ENCODE data around the gene SAV1. TPM values are rescaled to one million over a fixed set of nuclear protein-coding genes. Genes with fewer than 3 reads are reported as not detected.

The SAV1 gene
- polyA plus RNA-seq, 1 of the 3 experiments (the other 2 are of a cell fraction), result 8.9 TPM

- Histone ChIP-seq H3K27me3 (ENCODE audit: insufficient read depth) (no peaks in the 10 kb centered on the region), H3K4me2 (no peak overlapping the region), H3K4me3 (ENCODE audit: low read depth in 2 of 2, low read length in 1 of 2) (no peak overlapping the region), H3K9me3 (no peaks in the 10 kb centered on the region), H3K9ac (no peak overlapping the region), H3K4me1 (ENCODE audit: control insufficient read depth in 1 of 2, insufficient read depth in 2 of 2, low read depth in 1 of 2, low read length in 1 of 2) (peaks cover 0 to 17% of the 10 kb centered on the region in 2 experiments; a peak in 3 of 4 replicates), H3K9me2 (no peaks in the 10 kb centered on the region), H4K20me1 (ENCODE audit: insufficient read depth) (no peaks in the 10 kb centered on the region), H3K36me3 (replicated peaks in 1 of 2; ENCODE audit: control insufficient read depth in 1 of 2, insufficient read depth in 2 of 2, low read length in 1 of 2) (peaks cover 6 to 24% of the 10 kb centered on the region in 2 experiments), H3K27ac (ENCODE audit: low read depth in 2 of 2, low read length in 1 of 2) (no peak overlapping the region), H3K79me2 (ENCODE audit: insufficient read depth) (peaks cover 92% of the 10 kb centered on the region), H3F3A (replicated peaks; ENCODE audit: insufficient read depth) (no peaks in the 10 kb centered on the region), H2AFZ (ENCODE audit: low read depth) (no peak overlapping the region)
- TF ChIP-seq FOSL2 (IDR thresholded peaks at IDR 0.05; ENCODE audit: borderline replicate concordance, low read depth), result no peak
- TF ChIP-seq NRF1 (IDR thresholded peaks at IDR 0.05; ENCODE audit: low read depth, low read length), result no peak
- TF ChIP-seq USF2 (IDR thresholded peaks at IDR 0.05; ENCODE audit: borderline replicate concordance, low read depth, low read length), result no peak
- TF ChIP-seq EP300 (IDR thresholded peaks at IDR 0.05; ENCODE audit: borderline replicate concordance in 1 of 2, low read depth in 1 of 2, low read length in 1 of 2), result no peak
- TF ChIP-seq, protein P1, sequence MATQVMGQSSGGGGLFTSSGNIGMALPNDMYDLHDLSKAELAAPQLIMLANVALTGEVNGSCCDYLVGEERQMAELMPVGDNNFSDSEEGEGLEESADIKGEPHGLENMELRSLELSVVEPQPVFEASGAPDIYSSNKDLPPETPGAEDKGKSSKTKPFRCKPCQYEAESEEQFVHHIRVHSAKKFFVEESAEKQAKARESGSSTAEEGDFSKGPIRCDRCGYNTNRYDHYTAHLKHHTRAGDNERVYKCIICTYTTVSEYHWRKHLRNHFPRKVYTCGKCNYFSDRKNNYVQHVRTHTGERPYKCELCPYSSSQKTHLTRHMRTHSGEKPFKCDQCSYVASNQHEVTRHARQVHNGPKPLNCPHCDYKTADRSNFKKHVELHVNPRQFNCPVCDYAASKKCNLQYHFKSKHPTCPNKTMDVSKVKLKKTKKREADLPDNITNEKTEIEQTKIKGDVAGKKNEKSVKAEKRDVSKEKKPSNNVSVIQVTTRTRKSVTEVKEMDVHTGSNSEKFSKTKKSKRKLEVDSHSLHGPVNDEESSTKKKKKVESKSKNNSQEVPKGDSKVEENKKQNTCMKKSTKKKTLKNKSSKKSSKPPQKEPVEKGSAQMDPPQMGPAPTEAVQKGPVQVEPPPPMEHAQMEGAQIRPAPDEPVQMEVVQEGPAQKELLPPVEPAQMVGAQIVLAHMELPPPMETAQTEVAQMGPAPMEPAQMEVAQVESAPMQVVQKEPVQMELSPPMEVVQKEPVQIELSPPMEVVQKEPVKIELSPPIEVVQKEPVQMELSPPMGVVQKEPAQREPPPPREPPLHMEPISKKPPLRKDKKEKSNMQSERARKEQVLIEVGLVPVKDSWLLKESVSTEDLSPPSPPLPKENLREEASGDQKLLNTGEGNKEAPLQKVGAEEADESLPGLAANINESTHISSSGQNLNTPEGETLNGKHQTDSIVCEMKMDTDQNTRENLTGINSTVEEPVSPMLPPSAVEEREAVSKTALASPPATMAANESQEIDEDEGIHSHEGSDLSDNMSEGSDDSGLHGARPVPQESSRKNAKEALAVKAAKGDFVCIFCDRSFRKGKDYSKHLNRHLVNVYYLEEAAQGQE (IDR thresholded peaks at IDR 0.05; ENCODE audit: low read depth, low read length), result no peak
- TF ChIP-seq RCOR1 (IDR thresholded peaks at IDR 0.05; ENCODE audit: low read length), result no peak
- no peak for TF ChIP-seq ELF1 (IDR thresholded peaks at IDR 0.05)
- no peak for TF ChIP-seq RXRA (IDR thresholded peaks at IDR 0.05; ENCODE audit: borderline replicate concordance, low read depth)
- TF ChIP-seq FOXM1 (IDR thresholded peaks at IDR 0.05; ENCODE audit: low read depth), result no peak
- no peak for TF ChIP-seq RFX5 (IDR thresholded peaks at IDR 0.05; ENCODE audit: low read length)
- TF ChIP-seq, protein P2, sequence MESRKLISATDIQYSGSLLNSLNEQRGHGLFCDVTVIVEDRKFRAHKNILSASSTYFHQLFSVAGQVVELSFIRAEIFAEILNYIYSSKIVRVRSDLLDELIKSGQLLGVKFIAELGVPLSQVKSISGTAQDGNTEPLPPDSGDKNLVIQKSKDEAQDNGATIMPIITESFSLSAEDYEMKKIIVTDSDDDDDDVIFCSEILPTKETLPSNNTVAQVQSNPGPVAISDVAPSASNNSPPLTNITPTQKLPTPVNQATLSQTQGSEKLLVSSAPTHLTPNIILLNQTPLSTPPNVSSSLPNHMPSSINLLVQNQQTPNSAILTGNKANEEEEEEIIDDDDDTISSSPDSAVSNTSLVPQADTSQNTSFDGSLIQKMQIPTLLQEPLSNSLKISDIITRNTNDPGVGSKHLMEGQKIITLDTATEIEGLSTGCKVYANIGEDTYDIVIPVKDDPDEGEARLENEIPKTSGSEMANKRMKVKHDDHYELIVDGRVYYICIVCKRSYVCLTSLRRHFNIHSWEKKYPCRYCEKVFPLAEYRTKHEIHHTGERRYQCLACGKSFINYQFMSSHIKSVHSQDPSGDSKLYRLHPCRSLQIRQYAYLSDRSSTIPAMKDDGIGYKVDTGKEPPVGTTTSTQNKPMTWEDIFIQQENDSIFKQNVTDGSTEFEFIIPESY (IDR thresholded peaks at IDR 0.05; ENCODE audit: borderline replicate concordance, low read depth), result no peak
- DNase-seq, result no peak
- ChIA-PET POLR2A (interaction anchor here (1.6 kb wide), 1 partner anchor 9 kb away, joined by 6 read pairs; the partner anchor contains the start of gene SAV1), CTCF (interaction anchor here (0.7 to 1.2 kb wide), 4 partner anchors 11 to 29 kb away, joined by 3 to 4 read pairs (median 3); no protein-coding TSS in a partner anchor)
- WGBS (ENCODE audit: low lambda C conversion rate), result 88% methylated on average over 6 of the region's 6 CpGs
Measured at GRCh38 chr14:50659327-50659974, 8.7 kb downstream of the SAV1 start.

All from SK-N-SH (cell line).